K562 (cell line): Measurements from ENCODE around the gene TOM1L2. TPM values are rescaled to one million over a fixed set of nuclear protein-coding genes. Genes with fewer than 3 reads are reported as not detected.

Source experiments
- ATAC-seq: fragments of 200-7000 bp; cut with Tn5 transposase; 3 replicates; pipeline ENCODE4 v1.9.1; 2020; ENCODE audit warnings: moderate library complexity
- BruUV-seq: library from RNA; stranded (reverse); fragments of 400-500 nt; replicated peaks from 2 replicates; lab custom pipeline; 2021; lab: Mats Ljungman, UMichigan
- CTCF ChIA-PET: fragments of 300-600 bp; formaldehyde crosslinking; extraction: SDS; loops from one replicate; lab custom pipeline; 2021; ENCODE audit warnings: low intra/inter-chr PET ratio; lab: Yijun Ruan, JAX
- POLR2A ChIA-PET: fragments of 300-600, 350-650 bp; sonication (Branson Sonifier 250); formaldehyde crosslinking; extraction: SDS; loops from one replicate; lab custom pipeline; 2021; ENCODE audit warnings: antibody characterized with exemption, inconsistent platforms; lab: Yijun Ruan, JAX
- DNase-seq, 4 experiments: peaks; one replicate each; pipeline versions ENCODE4 v3.0.0 to v3.0.0-alpha.2; 2011 to 2018; ENCODE audit warnings: low spot score in 3 of 4, mixed read lengths in 3 of 4; ENCODE audit errors: extremely low read depth in 1 of 4
- FAIRE-seq: peaks from 2 replicates; lab custom pipeline; 2011; peaks lifted over from hg19 to GRCh38; lab: Jason Lieb, UNC
- H2AFZ ChIP-seq: 2 replicates; pipeline ENCODE4 v1.6.0; 2011; ENCODE audit warnings: low read depth, low read length, control low read depth, inconsistent platforms
- H3K27ac ChIP-seq: fragments of 200-600 bp; 3 replicates; pipeline ENCODE4 v1.8.0; 2011; ENCODE audit warnings: low read depth, mild to moderate bottlenecking, control low read depth, inconsistent platforms, low read length, moderate library complexity, mixed read lengths; ENCODE audit errors: extremely low read depth
- H3K27me3 ChIP-seq, 2 experiments: fragments of 300-600 bp in 1 of 2; 2 replicates in 1 of 2; 3 replicates in 1 of 2; pipeline versions ENCODE4 v1.6.0 to v1.8.0; 2011; ENCODE audit warnings: inconsistent platforms in 2 of 2, low read length in 2 of 2, mild to moderate bottlenecking in 1 of 2, mixed read lengths in 1 of 2, moderate library complexity in 1 of 2; ENCODE audit not compliant: control insufficient read depth in 2 of 2, insufficient read depth in 2 of 2
- H3K36me3 ChIP-seq: fragments of 300-600 bp; 3 replicates; pipeline ENCODE4 v1.8.0; 2011; ENCODE audit warnings: mild to moderate bottlenecking, low read length, inconsistent platforms; ENCODE audit not compliant: control insufficient read depth, insufficient read depth
- H3K4me1 ChIP-seq, 2 experiments: fragments of 200-600 bp in 1 of 2; replicated peaks in 1 of 2; 2 replicates in 1 of 2; 3 replicates in 1 of 2; pipeline versions ENCODE4 v1.5.1 to v1.8.0; 2011; ENCODE audit warnings: inconsistent platforms in 2 of 2, low read length in 2 of 2, mild to moderate bottlenecking in 1 of 2, mixed read lengths in 1 of 2, moderate library complexity in 1 of 2; ENCODE audit not compliant: control insufficient read depth in 2 of 2, insufficient read depth in 2 of 2
- H3K4me2 ChIP-seq: 2 replicates; pipeline ENCODE4 v1.6.1; 2011; ENCODE audit warnings: low read length, control low read depth, inconsistent platforms, mixed read lengths; ENCODE audit not compliant: insufficient read depth
- H3K4me3 ChIP-seq: fragments of 200-600 bp; sonication (generic), shearing (Covaris generic); 2 replicates; pipeline ENCODE4 v1.5.1; 2016; ENCODE audit warnings: control low read depth, inconsistent platforms
- H3K79me2 ChIP-seq: fragments of 200-600 bp; 3 replicates; pipeline ENCODE4 v1.8.0; 2011; ENCODE audit warnings: low read length, inconsistent platforms; ENCODE audit not compliant: control insufficient read depth, insufficient read depth
- H3K9ac ChIP-seq, 2 experiments: 2 replicates each; pipeline versions ENCODE4 v1.6.0 to v1.6.1; 2011; ENCODE audit warnings: low read depth in 2 of 2, low read length in 2 of 2, control low read depth in 1 of 2, inconsistent platforms in 1 of 2, mild to moderate bottlenecking in 1 of 2, mixed read lengths in 1 of 2; ENCODE audit not compliant: insufficient read depth in 1 of 2
- H3K9me1 ChIP-seq: one replicate; pipeline ENCODE4 v1.6.0; 2011; ENCODE audit warnings: inconsistent platforms, mild to moderate bottlenecking, low read length, moderate library complexity; ENCODE audit not compliant: control insufficient read depth, insufficient read depth
- H3K9me3 ChIP-seq: replicated peaks from 2 replicates; pipeline ENCODE4 v1.5.1; 2011; ENCODE audit warnings: low read depth, low read length, inconsistent platforms; ENCODE audit not compliant: control insufficient read depth, insufficient read depth
- H4K20me1 ChIP-seq: replicated peaks from 2 replicates; pipeline ENCODE4 v1.6.1; 2011; ENCODE audit warnings: low read length, inconsistent platforms, mixed read lengths; ENCODE audit not compliant: control insufficient read depth, insufficient read depth
- BRD9 ChIP-seq: fragments of 450-650 bp; IDR thresholded peaks from 2 replicates; pipeline ENCODE4 v1.6.1; 2018; ENCODE audit warnings: low read depth; ENCODE audit not compliant: partially characterized antibody
- CSDE1 ChIP-seq, 2 experiments: fragments of 450-650 bp; IDR thresholded peaks; 2 replicates each; pipeline ENCODE4 v1.6.1; 2016; ENCODE audit warnings: mild to moderate bottlenecking in 1 of 2
- CTBP1 ChIP-seq: fragments of 450-650 bp; IDR thresholded peaks from 2 replicates; pipeline ENCODE4 v1.6.1; 2016; ENCODE audit warnings: borderline replicate concordance
- HDAC2 ChIP-seq: fragments of 450-650 bp; IDR thresholded peaks from 2 replicates; pipeline ENCODE4 v1.6.1; 2016; ENCODE audit warnings: mild to moderate bottlenecking
- KLF10 ChIP-seq: fragments of 250-450 bp; sonication (Bioruptor Pico); IDR thresholded peaks from 2 replicates; pipeline ENCODE4 v1.6.1; 2021; ENCODE audit warnings: matching md5 sums
- MYC ChIP-seq, 2 experiments: fragments of 250-450 bp in 1 of 2; sonication (Bioruptor Pico) in 1 of 2; IDR thresholded peaks; 2 replicates each; pipeline versions ENCODE4 v1.5.1 to v1.6.1; 2012 to 2021; ENCODE audit warnings: low read depth in 2 of 2, borderline replicate concordance in 1 of 2, improper control_type of control experiment in 1 of 2, low read length in 1 of 2, mild to moderate bottlenecking in 1 of 2, moderate library complexity in 1 of 2
- NFIC ChIP-seq: fragments of 450-650 bp; IDR thresholded peaks from 2 replicates; pipeline ENCODE4 v1.6.1; 2017; ENCODE audit warnings: mild to moderate bottlenecking, inconsistent platforms
- PHB2 ChIP-seq: fragments of 450-650 bp; IDR thresholded peaks from 2 replicates; pipeline ENCODE4 v1.6.1; 2017; ENCODE audit warnings: low read depth
- SAFB2 ChIP-seq: fragments of 200-400 bp; formaldehyde crosslinking; IDR thresholded peaks from 2 replicates; pipeline ENCODE4 v1.6.1; 2018; ENCODE audit warnings: borderline replicate concordance, low read length, low read depth, moderate library complexity; ENCODE audit not compliant: severe bottlenecking
- SMARCE1 ChIP-seq: fragments of 450-650 bp; IDR thresholded peaks from 2 replicates; pipeline ENCODE4 v1.7.1; 2016; ENCODE audit warnings: mild to moderate bottlenecking
- U2AF2 ChIP-seq: fragments of 200-400 bp; formaldehyde crosslinking; optimal IDR thresholded peaks from 2 replicates; pipeline ENCODE3; 2017; ENCODE audit warnings: low read depth, mild to moderate bottlenecking, low read length
- ZNF766 ChIP-seq: fragments of 200-800 bp; sonication (Bioruptor generic); conservative IDR thresholded peaks from 2 replicates; pipeline ENCODE4 v1.6.1; 2016; ENCODE audit warnings: missing genetic modification characterization, missing compliant biosample characterization
- ZNF780A ChIP-seq: fragments of 250-450 bp; sonication (Bioruptor Pico); IDR thresholded peaks from 2 replicates; pipeline ENCODE4 v1.5.0; 2021; ENCODE audit warnings: mild to moderate bottlenecking
- WGBS: fragments of 100-300 bp; shearing (Covaris generic); methylation state at CpG from one replicate; pipeline ENCODE4 v1.1.6; 2016; ENCODE audit warnings: low coverage, mixed read lengths; ENCODE audit not compliant: insufficient coverage; ENCODE audit errors: missing lambda C conversion rate; 5-methylcytosine and 5-hydroxymethylcytosine counted together
- in situ Hi-C: fragments of 300-500 bp; cut with MboI; formaldehyde crosslinking; loops from 4 replicates; pipeline ENCODE4 v1.15.0; 2018; ENCODE audit warnings: inconsistent platforms, mixed read lengths
- intact Hi-C: fragments of 100-400 bp; cut with micrococcal nuclease; formaldehyde crosslinking; loops from 2 replicates; pipeline ENCODE4 v1.14.2; 2022
- polyA plus RNA-seq, 8 experiments: library from polyadenylated mRNA; depleted of rRNA in 4 of 8; stranded (reverse) in 5 of 8; unstranded in 3 of 8; fragments of >200 nt; fragmentation: Nextera tagmentation in 2 of 8; fragmentation: Illumina TruSeq in 1 of 8; extraction: Ambion mirVana in 2 of 8; extraction: Trizol in 1 of 8; gene quantifications; 2 replicates each; pipeline versions ENCODE4 v1.2.1 to v1.2.3, GENCODE V29; 2011 to 2014; ENCODE audit warnings: inconsistent platforms in 1 of 8, missing spikeins in 1 of 8
- total RNA-seq, 7 experiments: library from RNA; depleted of rRNA in 6 of 7; stranded (reverse); fragments of >200 nt in 6 of 7; fragmentation: Illumina TruSeq in 2 of 7; extraction: Trizol in 2 of 7; gene quantifications; 2 replicates each; pipeline versions ENCODE4 v1.2.1 to v1.2.3, GENCODE V29; 2011 to 2021; ENCODE audit warnings: low replicate concordance in 1 of 7
- TF ChIP-seq, protein P1 (sequence below): fragments of 450-650 bp; IDR thresholded peaks from 2 replicates; pipeline ENCODE4 v1.6.1; 2016; ENCODE audit warnings: mild to moderate bottlenecking
- TF ChIP-seq, protein P2 (sequence below): fragments of 200-800 bp; sonication (Bioruptor generic); IDR thresholded peaks from 2 replicates; pipeline ENCODE4 v1.6.1; 2017; ENCODE audit warnings: missing genetic modification characterization, missing compliant biosample characterization

Gene TOM1L2
- total and polyA plus RNA-seq, 9 of the 15 experiments (the other 6 are each of a cell fraction or from before 2014, with no cell fraction given), result 0.07 to 6.0 (median 2.5) TPM

DNA sequence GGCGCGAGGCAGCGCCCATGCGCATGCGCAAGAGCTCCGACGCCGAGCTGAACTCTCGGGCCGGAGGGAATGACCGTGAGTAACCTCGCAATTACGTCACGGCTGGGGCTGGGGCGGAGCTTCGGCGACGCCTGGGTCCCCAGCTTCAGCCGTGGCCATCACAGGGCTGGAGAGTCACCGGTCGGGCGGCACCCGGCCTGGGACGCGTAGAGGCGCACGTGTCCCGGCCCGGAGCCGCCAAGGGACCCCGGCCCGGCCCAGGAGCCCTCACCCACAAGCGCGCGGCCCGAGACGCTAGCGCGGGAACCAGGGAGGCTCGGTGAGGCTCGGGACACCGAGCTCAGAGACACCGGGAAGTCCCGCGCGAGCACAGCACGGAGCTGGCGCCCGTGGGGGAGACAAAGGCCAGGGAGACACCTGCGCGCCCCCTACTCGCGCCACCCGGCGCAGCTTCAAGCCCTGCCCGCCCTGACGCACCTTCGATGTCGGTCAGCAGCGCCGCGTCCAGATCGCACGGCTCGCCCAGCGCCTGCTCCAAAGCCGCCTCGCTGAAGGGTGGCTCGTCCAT is 135.9 kb downstream of the TOM1L2 start (continued):
- TF ChIP-seq, protein P1, sequence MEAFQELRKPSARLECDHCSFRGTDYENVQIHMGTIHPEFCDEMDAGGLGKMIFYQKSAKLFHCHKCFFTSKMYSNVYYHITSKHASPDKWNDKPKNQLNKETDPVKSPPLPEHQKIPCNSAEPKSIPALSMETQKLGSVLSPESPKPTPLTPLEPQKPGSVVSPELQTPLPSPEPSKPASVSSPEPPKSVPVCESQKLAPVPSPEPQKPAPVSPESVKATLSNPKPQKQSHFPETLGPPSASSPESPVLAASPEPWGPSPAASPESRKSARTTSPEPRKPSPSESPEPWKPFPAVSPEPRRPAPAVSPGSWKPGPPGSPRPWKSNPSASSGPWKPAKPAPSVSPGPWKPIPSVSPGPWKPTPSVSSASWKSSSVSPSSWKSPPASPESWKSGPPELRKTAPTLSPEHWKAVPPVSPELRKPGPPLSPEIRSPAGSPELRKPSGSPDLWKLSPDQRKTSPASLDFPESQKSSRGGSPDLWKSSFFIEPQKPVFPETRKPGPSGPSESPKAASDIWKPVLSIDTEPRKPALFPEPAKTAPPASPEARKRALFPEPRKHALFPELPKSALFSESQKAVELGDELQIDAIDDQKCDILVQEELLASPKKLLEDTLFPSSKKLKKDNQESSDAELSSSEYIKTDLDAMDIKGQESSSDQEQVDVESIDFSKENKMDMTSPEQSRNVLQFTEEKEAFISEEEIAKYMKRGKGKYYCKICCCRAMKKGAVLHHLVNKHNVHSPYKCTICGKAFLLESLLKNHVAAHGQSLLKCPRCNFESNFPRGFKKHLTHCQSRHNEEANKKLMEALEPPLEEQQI, result no peak
- TF ChIP-seq CSDE1 (IDR thresholded peaks at IDR 0.05) (no peak), ZNF780A (CRISPR knock-in tag) (no peak), SAFB2 (no peak), U2AF2 (no peak), KLF10 (CRISPR knock-in tag) (no peak)

DNA sequence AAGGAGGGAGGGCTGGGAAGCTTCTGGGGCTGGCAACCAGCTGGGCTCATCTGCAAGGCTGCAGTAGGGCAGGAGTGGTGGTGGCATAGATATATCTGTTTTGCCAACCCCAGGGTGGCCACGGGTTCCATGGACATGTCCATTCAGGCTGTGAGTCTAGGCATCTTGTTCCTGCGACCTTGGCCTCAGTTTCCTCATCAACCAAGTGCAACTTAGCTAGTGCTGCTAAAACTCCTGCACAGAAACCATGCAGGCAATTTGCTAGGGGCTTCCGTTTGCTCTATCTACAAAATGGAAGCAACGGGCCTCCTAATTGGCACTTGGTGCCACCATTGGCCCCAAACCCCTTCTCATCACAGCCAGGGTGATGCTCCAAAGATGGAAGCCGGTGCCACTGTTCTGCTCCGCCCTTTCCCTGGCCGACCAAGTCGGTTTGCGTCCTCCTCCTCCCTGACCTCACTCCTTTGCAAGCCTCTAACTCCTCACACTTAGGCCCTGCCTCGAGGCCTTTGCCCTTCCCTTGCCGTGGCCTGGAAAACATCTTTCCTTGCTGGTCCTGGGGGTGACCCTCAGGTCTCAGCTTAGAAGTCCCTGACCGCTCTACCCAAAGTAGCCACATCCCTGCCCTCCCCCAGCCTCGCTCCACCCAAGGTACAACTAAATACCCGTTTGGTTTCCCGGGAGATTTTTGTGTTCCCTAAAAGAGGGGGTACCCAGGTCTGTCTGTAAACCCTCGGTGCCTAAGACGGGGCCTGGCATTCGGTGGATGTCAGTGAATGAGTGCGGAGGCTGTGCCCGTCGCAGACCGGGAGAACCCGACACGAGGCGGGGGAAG is 136.6 kb downstream of the TOM1L2 start:
- Histone ChIP-seq H3K36me3 (peaks cover 41% of the 10 kb centered on the region; the same call in 2 of the 3 replicates), H3K9me3 (no peaks in the 10 kb centered on the region), H3K79me2 (peaks cover 91% of the 10 kb centered on the region), H3K4me3 (peak overlapping the region; percentile 94), H3K9ac (peak overlapping the region; percentile 99), H3K27me3 (no peaks in the 10 kb centered on the region), H2AFZ (0 out of 2 replicates have a peak overlapping the region, but pooled peaks have one; percentile 55), H3K27ac (peak overlapping the region; percentile 100), H3K4me2 (peak overlapping the region; percentile 96), H4K20me1 (peaks cover 20% of the 10 kb centered on the region; the same call in 1 of the 2 replicates), H3K4me1 (peaks cover 54 to 68% of the 10 kb centered on the region in 2 experiments), H3K9me1 (no peaks in the 10 kb centered on the region)
- DNase-seq, result no peak
- BruUV-seq, result TSS peak; percentile 58
- in situ Hi-C loops, result no loop called here
- under 1% methylated on average over 12 of the region's 25 CpGs for WGBS
- ChIA-PET CTCF (no interaction called here), POLR2A (interaction anchor here (0.5 to 6.7 kb wide), 15 partner anchors 9 to 1455 kb away, joined by 3 to 102 read pairs (median 4); partner anchors contain the start of gene UBB)
- no peak for FAIRE-seq
- intact Hi-C loops, result loop anchor here (2.0 kb wide), 2 partner anchors 13 to 15 kb away; no protein-coding TSS in a partner anchor
- ATAC-seq, result no peak
- TF ChIP-seq NFIC (0 out of 2 replicates have a peak, but pooled peaks have one; percentile 1), MYC (IDR thresholded peaks at IDR 0.05; ENCODE audit: low read depth, low read length) (no peak), MYC (CRISPR knock-in tag; IDR thresholded peaks at IDR 0.05; ENCODE audit: borderline replicate concordance, low read depth) (0 out of 2 replicates have a peak, but pooled peaks have one; percentile 12), SMARCE1 (peak; percentile 37), CTBP1 (0 out of 2 replicates have a peak, but pooled peaks have one; percentile 8), PHB2 (no peak), HDAC2 (no peak), BRD9 (no peak), ZNF766 (CRISPR knock-in tag) (0 out of 2 replicates have a peak, but pooled peaks have one; percentile 14)
- TF ChIP-seq, protein P2, sequence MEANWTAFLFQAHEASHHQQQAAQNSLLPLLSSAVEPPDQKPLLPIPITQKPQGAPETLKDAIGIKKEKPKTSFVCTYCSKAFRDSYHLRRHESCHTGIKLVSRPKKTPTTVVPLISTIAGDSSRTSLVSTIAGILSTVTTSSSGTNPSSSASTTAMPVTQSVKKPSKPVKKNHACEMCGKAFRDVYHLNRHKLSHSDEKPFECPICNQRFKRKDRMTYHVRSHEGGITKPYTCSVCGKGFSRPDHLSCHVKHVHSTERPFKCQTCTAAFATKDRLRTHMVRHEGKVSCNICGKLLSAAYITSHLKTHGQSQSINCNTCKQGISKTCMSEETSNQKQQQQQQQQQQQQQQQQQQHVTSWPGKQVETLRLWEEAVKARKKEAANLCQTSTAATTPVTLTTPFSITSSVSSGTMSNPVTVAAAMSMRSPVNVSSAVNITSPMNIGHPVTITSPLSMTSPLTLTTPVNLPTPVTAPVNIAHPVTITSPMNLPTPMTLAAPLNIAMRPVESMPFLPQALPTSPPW (CRISPR knock-in tag), result peak; percentile 38; the same call in 1 of the 2 replicates
